ENCODE data around the gene SH2D1B. TPM values are rescaled to one million over a fixed set of nuclear protein-coding genes. Genes with fewer than 3 reads are reported as not detected.

SH2D1B gene
- total and polyA plus RNA-seq, 4 experiments from 2014 or later: 0.23 TPM; not detected in 3

- Mint-ChIP-seq H3K9me3 (no peaks in the 10 kb centered on the region), H3K27ac (no peak overlapping the region), H3K36me3 (no peaks in the 10 kb centered on the region), H3K27me3 (peaks cover 5 to 19% of the 10 kb centered on the region in 2 donors), H3K4me3 (no peak overlapping the region), H3K4me1 (peaks cover 0 to 2% (median 0%) of the 10 kb centered on the region in 4 donors)
- intact Hi-C loops (cut with micrococcal nuclease): no loop called here
- Histone ChIP-seq H3K27ac (ENCODE audit: low read depth, low read length) (no peak overlapping the region), H3K9me3 (ENCODE audit: control insufficient read depth in 1 of 2, low read length in 2 of 2) (no peaks in the 10 kb centered on the region), H3K36me3 (ENCODE audit: insufficient read depth, low read length) (no peaks in the 10 kb centered on the region), H3K27me3 (ENCODE audit: insufficient read depth, low read length) (no peaks in the 10 kb centered on the region), H3K4me1 (ENCODE audit: insufficient read depth, low read length) (no peaks in the 10 kb centered on the region), H3K4me3 (ENCODE audit: low read length in 2 of 2) (no peak overlapping the region)
- POLR2A ChIA-PET (ENCODE audit: partially characterized antibody): no interaction called here
- CTCF ChIA-PET (ENCODE audit: partially characterized antibody): no interaction called here
- DNase-seq: no peak
Measured at GRCh38 chr1:162385702-162386101, 26.2 kb downstream of the SH2D1B start.

GRCh38 chr1:162385280-162385623 lies 26.7 kb downstream of the SH2D1B start:
- Histone ChIP-seq H3K4me3 (ENCODE audit: low read length in 2 of 2) (no peak overlapping the region), H3K4me1 (ENCODE audit: insufficient read depth, low read length) (no peaks in the 10 kb centered on the region), H3K27me3 (ENCODE audit: insufficient read depth, low read length) (no peaks in the 10 kb centered on the region), H3K36me3 (ENCODE audit: insufficient read depth, low read length) (no peaks in the 10 kb centered on the region), H3K27ac (ENCODE audit: low read depth, low read length) (no peak overlapping the region), H3K9me3 (ENCODE audit: control insufficient read depth in 1 of 2, low read length in 2 of 2) (no peaks in the 10 kb centered on the region)
- peaks cover 3 to 14% of the 10 kb centered on the region in 2 donors for H3K27me3 Mint-ChIP-seq
- intact Hi-C loops (cut with micrococcal nuclease): no loop called here
- H3K27ac Mint-ChIP-seq: peak overlapping the region in 1 of 7 donors; percentile 27
- H3K4me1 Mint-ChIP-seq: peaks cover 0 to 2% (median 0%) of the 10 kb centered on the region in 4 donors
- ChIA-PET CTCF (ENCODE audit: partially characterized antibody) (no interaction called here), POLR2A (ENCODE audit: partially characterized antibody) (no interaction called here)
- no peaks in the 10 kb centered on the region for H3K36me3 Mint-ChIP-seq
- no peak for DNase-seq
- H3K4me3 Mint-ChIP-seq: no peak overlapping the region
- H3K9me3 Mint-ChIP-seq: no peaks in the 10 kb centered on the region

DNA sequence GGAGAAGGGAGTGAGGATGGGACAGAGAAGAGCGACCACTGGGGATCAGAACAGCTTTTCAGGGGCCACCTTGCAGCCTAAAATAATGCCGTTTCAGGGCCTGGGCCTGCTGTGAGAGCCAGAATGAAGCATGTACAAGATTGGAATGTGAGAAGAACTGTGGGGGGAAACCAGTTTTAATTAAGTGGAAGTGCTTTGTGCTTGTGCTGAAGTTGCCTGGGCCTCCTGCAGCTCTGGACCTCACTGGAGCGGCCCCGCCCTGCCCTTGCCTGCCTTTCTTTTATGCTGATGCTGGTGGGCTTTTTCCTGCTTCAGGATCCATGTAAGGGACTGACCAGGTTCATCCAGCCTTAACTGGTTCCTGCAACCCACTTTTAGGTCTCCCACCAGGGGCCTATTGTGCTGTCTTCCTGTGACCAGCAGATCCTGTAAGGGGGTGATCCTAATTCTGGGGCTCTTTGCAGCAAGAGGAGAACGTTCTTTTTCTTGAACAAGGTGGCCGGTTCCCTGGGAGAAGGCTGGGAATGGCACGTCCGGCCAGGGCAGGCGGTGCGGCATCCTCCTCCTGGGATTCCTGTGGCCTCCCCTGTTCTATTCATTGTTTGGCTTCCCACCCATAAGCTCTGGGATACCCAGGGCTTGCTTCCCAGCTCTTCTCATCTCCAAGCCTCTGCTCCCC lies 27.2 kb downstream of the SH2D1B start:
- CTCF ChIA-PET (ENCODE audit: partially characterized antibody): no interaction called here
- Histone ChIP-seq H3K27me3 (ENCODE audit: insufficient read depth, low read length) (no peaks in the 10 kb centered on the region), H3K36me3 (ENCODE audit: insufficient read depth, low read length) (no peaks in the 10 kb centered on the region), H3K27ac (ENCODE audit: low read depth, low read length) (no peak overlapping the region), H3K9me3 (ENCODE audit: control insufficient read depth in 1 of 2, low read length in 2 of 2) (no peaks in the 10 kb centered on the region), H3K4me3 (ENCODE audit: low read length in 2 of 2) (no peak overlapping the region), H3K4me1 (ENCODE audit: insufficient read depth, low read length) (no peaks in the 10 kb centered on the region)
- Mint-ChIP-seq H3K4me1 (peaks cover 0 to 2% (median 0%) of the 10 kb centered on the region in 4 donors), H3K27me3 (peaks cover 2 to 10% of the 10 kb centered on the region in 2 donors), H3K27ac (no peak overlapping the region), H3K9me3 (no peaks in the 10 kb centered on the region), H3K4me3 (no peak overlapping the region), H3K36me3 (no peaks in the 10 kb centered on the region)
- POLR2A ChIA-PET (ENCODE audit: partially characterized antibody): no interaction called here
- intact Hi-C loops (cut with micrococcal nuclease): no loop called here
- DNase-seq: no peak

GRCh38 chr1:162384116-162384515 lies 27.8 kb downstream of the SH2D1B start:
- no peak for DNase-seq
- intact Hi-C loops (cut with micrococcal nuclease): no loop called here

DNA sequence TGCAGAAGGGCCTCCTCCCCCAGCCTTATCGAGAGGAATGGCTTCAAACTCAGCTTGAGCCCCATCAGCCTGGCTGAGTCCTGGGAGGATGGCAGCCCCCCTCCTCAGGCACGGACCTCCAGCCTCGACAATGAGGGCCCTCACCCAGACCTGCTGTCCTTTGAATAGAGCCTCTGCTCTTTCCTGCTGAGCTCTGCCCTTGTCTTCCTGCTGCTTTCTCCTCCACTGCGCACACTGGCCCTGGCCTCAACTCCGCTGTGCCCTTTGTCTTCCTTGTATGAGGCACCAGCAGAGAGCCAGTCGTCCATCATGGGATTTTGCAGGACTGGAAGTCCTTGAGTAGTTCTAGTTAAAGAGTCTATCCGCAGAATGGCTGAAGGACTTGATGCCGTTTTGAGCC lies 28.4 kb downstream of the SH2D1B start:
- no peak for DNase-seq
- H3K9me3 ChIP-seq (ENCODE audit: control insufficient read depth in 1 of 2, low read length in 2 of 2): no peaks in the 10 kb centered on the region
- no peak overlapping the region for H3K4me3 ChIP-seq (ENCODE audit: low read length in 2 of 2)
- H3K27ac Mint-ChIP-seq: no peak overlapping the region
- no peak overlapping the region for H3K27ac ChIP-seq (ENCODE audit: low read depth, low read length)
- H3K27me3 ChIP-seq (ENCODE audit: insufficient read depth, low read length): no peaks in the 10 kb centered on the region
- no peaks in the 10 kb centered on the region for H3K4me1 Mint-ChIP-seq
- H3K27me3 Mint-ChIP-seq: peaks cover 0 to 2% of the 10 kb centered on the region in 2 donors
- ChIA-PET CTCF (ENCODE audit: partially characterized antibody) (no interaction called here), POLR2A (ENCODE audit: partially characterized antibody) (no interaction called here)
- intact Hi-C loops (cut with micrococcal nuclease): no loop called here
- no peaks in the 10 kb centered on the region for H3K36me3 Mint-ChIP-seq
- no peaks in the 10 kb centered on the region for H3K4me1 ChIP-seq (ENCODE audit: insufficient read depth, low read length)
- H3K9me3 Mint-ChIP-seq: no peaks in the 10 kb centered on the region
- no peaks in the 10 kb centered on the region for H3K36me3 ChIP-seq (ENCODE audit: insufficient read depth, low read length)
- H3K4me3 Mint-ChIP-seq: no peak overlapping the region

More at GRCh38 chr1:162384116-162384515, 27.8 kb downstream of the SH2D1B start:
- H3K9me3 Mint-ChIP-seq: no peaks in the 10 kb centered on the region
- Histone ChIP-seq H3K27me3 (ENCODE audit: insufficient read depth, low read length) (no peaks in the 10 kb centered on the region), H3K9me3 (ENCODE audit: control insufficient read depth in 1 of 2, low read length in 2 of 2) (no peaks in the 10 kb centered on the region), H3K27ac (ENCODE audit: low read depth, low read length) (no peak overlapping the region), H3K4me3 (ENCODE audit: low read length in 2 of 2) (no peak overlapping the region), H3K4me1 (ENCODE audit: insufficient read depth, low read length) (no peaks in the 10 kb centered on the region), H3K36me3 (ENCODE audit: insufficient read depth, low read length) (no peaks in the 10 kb centered on the region)
- H3K27ac Mint-ChIP-seq: no peak overlapping the region
- no peak overlapping the region for H3K4me3 Mint-ChIP-seq
- H3K36me3 Mint-ChIP-seq: no peaks in the 10 kb centered on the region
- no peaks in the 10 kb centered on the region for H3K4me1 Mint-ChIP-seq
- CTCF ChIA-PET (ENCODE audit: partially characterized antibody): no interaction called here
- H3K27me3 Mint-ChIP-seq: peaks cover 2 to 6% of the 10 kb centered on the region in 2 donors
- POLR2A ChIA-PET (ENCODE audit: partially characterized antibody): no interaction called here

GRCh38 chr1:162383091-162383490 lies 28.8 kb downstream of the SH2D1B start:
- no peaks in the 10 kb centered on the region for H3K4me1 ChIP-seq (ENCODE audit: insufficient read depth, low read length)
- no peak overlapping the region for H3K4me3 Mint-ChIP-seq

DNA sequence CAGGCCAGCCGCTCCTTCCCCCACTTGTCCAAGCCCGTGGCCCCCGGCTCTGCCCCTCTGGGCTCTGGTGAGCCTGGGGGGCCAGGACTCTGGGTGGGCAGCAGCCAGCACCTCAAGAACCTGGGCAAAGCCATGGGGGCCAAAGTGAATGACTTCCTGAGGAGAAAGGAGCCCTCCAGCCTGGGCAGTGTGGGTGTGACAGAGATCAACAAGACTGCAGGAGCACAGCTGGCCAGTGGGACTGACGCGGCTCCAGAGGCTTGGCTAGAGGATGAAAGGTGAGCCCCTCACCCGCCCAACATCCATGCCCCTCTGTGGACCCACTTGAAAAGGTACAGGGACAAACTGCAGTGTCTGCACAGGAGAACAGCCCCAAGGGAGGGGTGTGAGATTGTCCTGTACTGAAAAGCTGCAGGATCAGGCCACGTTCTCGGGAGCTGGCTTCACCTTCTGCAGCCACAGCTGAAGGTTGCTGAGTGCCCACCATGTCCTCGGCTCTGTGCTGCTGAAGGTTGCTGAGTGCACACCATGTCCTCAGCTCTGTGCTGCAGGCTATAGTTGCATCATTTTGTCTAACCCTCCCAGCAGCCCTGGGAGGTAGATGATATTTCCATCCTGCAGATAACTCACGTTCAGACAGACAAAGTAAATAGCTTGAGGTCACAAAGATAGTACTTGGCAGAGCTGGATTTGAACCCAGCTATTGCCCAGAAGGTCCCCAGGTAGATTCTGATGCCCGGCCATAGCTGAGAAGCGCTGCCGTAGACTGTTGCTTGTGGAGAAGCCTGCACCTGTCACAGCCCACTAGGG lies 29.8 kb downstream of the SH2D1B start:
- no peak overlapping the region for H3K4me3 Mint-ChIP-seq
- no peak overlapping the region for H3K27ac Mint-ChIP-seq
- H3K36me3 Mint-ChIP-seq: no peaks in the 10 kb centered on the region
- CTCF ChIA-PET (ENCODE audit: partially characterized antibody): interaction anchor here (1.1 kb wide), 1 partner anchor 10 kb away, joined by 5 read pairs; no protein-coding TSS in a partner anchor
- Histone ChIP-seq H3K27ac (ENCODE audit: low read depth, low read length) (no peak overlapping the region), H3K36me3 (ENCODE audit: insufficient read depth, low read length) (no peaks in the 10 kb centered on the region), H3K9me3 (ENCODE audit: control insufficient read depth in 1 of 2, low read length in 2 of 2) (no peaks in the 10 kb centered on the region), H3K4me1 (ENCODE audit: insufficient read depth, low read length) (no peaks in the 10 kb centered on the region), H3K4me3 (ENCODE audit: low read length in 2 of 2) (no peak overlapping the region), H3K27me3 (ENCODE audit: insufficient read depth, low read length) (no peaks in the 10 kb centered on the region)
- no peak for DNase-seq
- POLR2A ChIA-PET (ENCODE audit: partially characterized antibody): no interaction called here
- peaks cover 0 to 2% of the 10 kb centered on the region in 2 donors for H3K27me3 Mint-ChIP-seq
- no peaks in the 10 kb centered on the region for H3K9me3 Mint-ChIP-seq
- H3K4me1 Mint-ChIP-seq: no peaks in the 10 kb centered on the region
- intact Hi-C loops (cut with micrococcal nuclease): no loop called here

More at GRCh38 chr1:162383091-162383490, 28.8 kb downstream of the SH2D1B start:
- no peaks in the 10 kb centered on the region for H3K36me3 Mint-ChIP-seq
- POLR2A ChIA-PET (ENCODE audit: partially characterized antibody): interaction anchor here (0.5 kb wide), 1 partner anchor 422 kb away, joined by 4 read pairs; no protein-coding TSS in a partner anchor
- Histone ChIP-seq H3K9me3 (ENCODE audit: control insufficient read depth in 1 of 2, low read length in 2 of 2) (no peaks in the 10 kb centered on the region), H3K27ac (ENCODE audit: low read depth, low read length) (no peak overlapping the region), H3K36me3 (ENCODE audit: insufficient read depth, low read length) (no peaks in the 10 kb centered on the region), H3K4me3 (ENCODE audit: low read length in 2 of 2) (no peak overlapping the region), H3K27me3 (ENCODE audit: insufficient read depth, low read length) (no peaks in the 10 kb centered on the region)
- peaks cover 0 to 2% of the 10 kb centered on the region in 2 donors for H3K27me3 Mint-ChIP-seq
- no peaks in the 10 kb centered on the region for H3K4me1 Mint-ChIP-seq
- no peaks in the 10 kb centered on the region for H3K9me3 Mint-ChIP-seq
- intact Hi-C loops (cut with micrococcal nuclease): no loop called here
- CTCF ChIA-PET (ENCODE audit: partially characterized antibody): interaction anchor here (1.1 kb wide), 1 partner anchor 9 kb away, joined by 5 read pairs; no protein-coding TSS in a partner anchor
- DNase-seq: no peak
- no peak overlapping the region for H3K27ac Mint-ChIP-seq

Data from CD4-positive, alpha-beta memory T cell (primary cell).